ENCODE results near the gene PGC. TPM values are rescaled to one million over a fixed set of nuclear protein-coding genes. Genes with fewer than 3 reads are reported as not detected.

The PGC gene
- total RNA-seq, 1 experiment from 2014 or later, result not detected

DNA sequence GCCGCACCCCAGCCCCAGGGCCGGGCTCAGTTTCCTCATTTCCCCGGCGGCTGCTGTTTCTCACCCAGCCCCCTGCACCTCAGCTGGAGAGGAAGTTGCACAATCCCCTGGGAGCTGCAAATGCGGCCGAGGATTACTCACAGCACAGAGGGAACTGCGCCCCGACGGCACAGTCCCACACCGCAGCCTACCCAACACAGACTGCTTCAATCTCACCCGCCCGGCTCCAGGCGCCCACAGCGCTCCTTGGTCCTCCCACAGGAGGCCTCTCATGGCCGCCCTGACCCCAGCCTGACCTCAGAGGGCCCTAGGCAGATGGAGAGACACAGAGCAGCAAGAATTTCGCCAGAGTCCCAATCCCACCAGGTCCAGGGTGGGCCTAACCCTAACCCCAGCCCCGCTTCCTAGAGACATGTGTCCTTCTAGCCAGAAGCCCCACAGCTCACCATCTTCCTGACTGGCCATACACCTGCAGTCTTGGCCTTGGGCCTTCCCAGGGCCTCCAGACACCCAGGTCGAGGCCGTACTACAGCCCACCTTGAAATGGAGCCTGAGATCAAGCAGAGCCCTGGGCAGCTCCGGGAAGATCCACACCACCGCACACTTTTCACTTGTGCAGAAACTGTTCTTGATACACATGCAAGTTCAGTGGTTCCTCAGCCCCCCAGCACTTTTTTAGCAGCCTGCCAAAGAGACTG lies 23.5 kb downstream of the PGC start:
- Histone ChIP-seq H2BK120ac (ENCODE audit: low read depth, low read length, poor library complexity, severe bottlenecking) (no peak overlapping the region), H3K79me1 (ENCODE audit: insufficient read depth, low read depth, low read length, poor library complexity, severe bottlenecking) (no peaks in the 10 kb centered on the region), H2BK12ac (ENCODE audit: insufficient read length, low read depth, low read length) (no peak overlapping the region), H3K23ac (ENCODE audit: insufficient read length, low read depth, low read length) (no peak overlapping the region), H3K4me2 (ENCODE audit: insufficient read depth, insufficient read length, low read length) (no peak overlapping the region), H3K9me3 (ENCODE audit: control insufficient read depth, low read depth, low read length) (no peaks in the 10 kb centered on the region), H4K20me1 (ENCODE audit: control insufficient read depth, insufficient read depth, insufficient read length) (no peaks in the 10 kb centered on the region), H3K4me1 (ENCODE audit: insufficient read depth, low read length) (no peaks in the 10 kb centered on the region), H2BK15ac (ENCODE audit: low read depth, low read length) (no peak overlapping the region), H2AK5ac (ENCODE audit: insufficient read length, low read length) (no peak overlapping the region), H3K27ac (ENCODE audit: insufficient read length, low read depth, low read length) (no peak overlapping the region), H2BK5ac (ENCODE audit: insufficient read length, low read length) (no peak overlapping the region), H3T11ph (ENCODE audit: low read length) (no peak overlapping the region), H4K8ac (replicated peaks; ENCODE audit: insufficient read length, low read depth, low read length) (no peak overlapping the region), H3K4ac (ENCODE audit: low read depth, low read length) (no peak overlapping the region), H3K56ac (ENCODE audit: insufficient read length, low read depth, low read length) (no peak overlapping the region), H3K79me2 (ENCODE audit: insufficient read depth, low read length) (no peaks in the 10 kb centered on the region), H3K27me3 (ENCODE audit: insufficient read depth, low read length) (no peaks in the 10 kb centered on the region), H3K23me2 (ENCODE audit: insufficient read length, low read depth, low read length, poor library complexity, severe bottlenecking) (no peaks in the 10 kb centered on the region), H2AFZ (ENCODE audit: low read length) (no peak overlapping the region), H3K9ac (ENCODE audit: extremely low read depth, insufficient read length, low read length) (no peak overlapping the region), H4K91ac (ENCODE audit: insufficient read length, low read depth, low read length) (no peak overlapping the region), H2BK20ac (ENCODE audit: low read depth, low read length, poor library complexity, severe bottlenecking) (no peak overlapping the region), H3K14ac (ENCODE audit: insufficient read depth, low read length) (no peak overlapping the region), H4K5ac (ENCODE audit: insufficient read length, low read depth, low read length) (no peak overlapping the region), H3K18ac (ENCODE audit: insufficient read length, low read depth, low read length) (no peak overlapping the region)
- WGBS (ENCODE audit: extremely low coverage, insufficient read length, low lambda C conversion rate), result no CpG with 5 or more reads among the region's 21 CpGs
- Mint-ChIP-seq H3K9me3 (no peaks in the 10 kb centered on the region), H3K27me3 (ENCODE audit: low read depth) (peaks cover 6% of the 10 kb centered on the region), H3K36me3 (ENCODE audit: insufficient read depth in 1 of 3, low read depth in 3 of 3) (no peaks in the 10 kb centered on the region), H3K4me1 (peaks cover 16 to 18% of the 10 kb centered on the region in 2 experiments), H3K4me3 (no peak overlapping the region), H3K27ac (peak overlapping the region in 2 of 3 experiments; percentile 82 to 93; a peak in 3 of 7 replicates)
- peak; percentile 53 for DNase-seq
- TF ChIP-seq, protein P1, sequence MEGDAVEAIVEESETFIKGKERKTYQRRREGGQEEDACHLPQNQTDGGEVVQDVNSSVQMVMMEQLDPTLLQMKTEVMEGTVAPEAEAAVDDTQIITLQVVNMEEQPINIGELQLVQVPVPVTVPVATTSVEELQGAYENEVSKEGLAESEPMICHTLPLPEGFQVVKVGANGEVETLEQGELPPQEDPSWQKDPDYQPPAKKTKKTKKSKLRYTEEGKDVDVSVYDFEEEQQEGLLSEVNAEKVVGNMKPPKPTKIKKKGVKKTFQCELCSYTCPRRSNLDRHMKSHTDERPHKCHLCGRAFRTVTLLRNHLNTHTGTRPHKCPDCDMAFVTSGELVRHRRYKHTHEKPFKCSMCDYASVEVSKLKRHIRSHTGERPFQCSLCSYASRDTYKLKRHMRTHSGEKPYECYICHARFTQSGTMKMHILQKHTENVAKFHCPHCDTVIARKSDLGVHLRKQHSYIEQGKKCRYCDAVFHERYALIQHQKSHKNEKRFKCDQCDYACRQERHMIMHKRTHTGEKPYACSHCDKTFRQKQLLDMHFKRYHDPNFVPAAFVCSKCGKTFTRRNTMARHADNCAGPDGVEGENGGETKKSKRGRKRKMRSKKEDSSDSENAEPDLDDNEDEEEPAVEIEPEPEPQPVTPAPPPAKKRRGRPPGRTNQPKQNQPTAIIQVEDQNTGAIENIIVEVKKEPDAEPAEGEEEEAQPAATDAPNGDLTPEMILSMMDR (conservative IDR thresholded peaks at IDR 0.05), result no peak

Data from H9 (cell line).